Muscle of leg (tissue), 11 donors: ENCODE results near the gene CORO1C. TPM values are rescaled to one million over a fixed set of nuclear protein-coding genes. Genes with fewer than 3 reads are reported as not detected.

Source experiments
- DNase-seq: peaks from one replicate; pipeline ENCODE4 v3.0.0; 2013
- H3K27ac ChIP-seq: one replicate; pipeline ENCODE4 v1.5.1; 2013; ENCODE audit warnings: mild to moderate bottlenecking, low read length, control low read depth
- H3K27me3 ChIP-seq: one replicate; pipeline ENCODE4 v1.6.1; 2013; ENCODE audit warnings: low read length; ENCODE audit not compliant: control insufficient read depth, insufficient read depth
- H3K36me3 ChIP-seq: one replicate; pipeline ENCODE4 v1.6.1; 2013; ENCODE audit warnings: low read length; ENCODE audit not compliant: control insufficient read depth, insufficient read depth
- H3K4me1 ChIP-seq: one replicate; pipeline ENCODE4 v1.6.1; 2013; ENCODE audit warnings: low read length; ENCODE audit not compliant: control insufficient read depth, insufficient read depth
- H3K4me3 ChIP-seq: one replicate; pipeline ENCODE4 v1.5.1; 2013; ENCODE audit warnings: low read length, control low read depth
- H3K9me3 ChIP-seq: replicated peaks from 2 replicates; pipeline ENCODE4 v1.6.1; 2013; ENCODE audit warnings: low read depth, low read length; ENCODE audit not compliant: control insufficient read depth
- WGBS: methylation state at CpG from one replicate; pipeline ENCODE4 v1.1.5; 2013; ENCODE audit warnings: missing lambda C conversion rate; ENCODE audit not compliant: insufficient coverage; 5-methylcytosine and 5-hydroxymethylcytosine counted together
- polyA plus RNA-seq, 8 donors: library from polyadenylated mRNA; unstranded; fragments of 120-200 nt; gene quantifications; one replicate each; pipeline versions ENCODE4 v1.2.1 to v1.2.3, GENCODE V29; 2013; ENCODE audit warnings: inconsistent platforms in 1 of 8, low replicate concordance in 1 of 8; ENCODE audit not compliant: insufficient read length in 8 of 8, insufficient read depth in 1 of 8
- total RNA-seq: library from RNA; stranded (reverse); fragments of 120-200 nt; gene quantifications from one replicate; pipeline ENCODE4 v1.2.4, GENCODE V29; 2013

Gene CORO1C
- total and polyA plus RNA-seq, 9 donors: 56.1 to 100 (median 70.0) TPM

DNA sequence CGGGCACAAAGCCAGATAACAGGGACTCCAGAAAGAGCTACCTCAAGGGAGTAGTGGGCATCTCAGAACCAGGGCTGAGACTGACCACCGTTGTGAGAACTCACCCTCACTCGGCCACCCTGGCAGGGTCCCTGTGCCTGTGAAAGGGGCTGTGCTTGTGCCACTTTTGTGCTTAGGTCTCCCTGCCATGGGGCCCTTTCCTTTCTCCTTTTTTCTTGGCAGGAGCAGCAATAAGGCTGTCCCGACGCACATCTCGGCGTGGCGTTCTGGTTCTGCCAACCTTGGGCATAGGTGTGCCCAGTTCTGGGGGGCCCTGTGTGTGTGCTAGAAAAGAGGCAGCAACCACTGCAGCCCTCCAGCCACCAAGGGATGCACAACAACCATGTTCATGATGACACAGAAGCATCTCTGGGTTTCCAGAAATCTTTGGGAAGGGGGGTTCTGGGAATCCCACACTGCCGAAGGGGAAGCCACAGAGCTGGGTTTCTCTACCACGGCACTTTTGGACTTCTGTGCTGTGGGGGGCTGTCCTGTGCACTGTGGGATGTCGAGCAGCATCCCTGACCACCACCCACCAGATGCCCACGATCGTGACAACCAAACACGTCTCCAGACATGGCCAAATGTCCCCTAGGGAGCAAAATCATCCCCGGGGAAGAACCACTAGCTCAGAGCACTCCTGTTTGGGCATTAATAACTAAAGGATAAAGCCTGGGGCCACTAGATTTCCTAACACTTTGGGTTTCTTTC is 120.3 kb downstream of the CORO1C start:
- Histone ChIP-seq H3K36me3 (no peaks in the 10 kb centered on the region), H3K9me3 (peaks cover 2% of the 10 kb centered on the region), H3K4me3 (no peak overlapping the region), H3K27me3 (no peaks in the 10 kb centered on the region), H3K27ac (no peak overlapping the region), H3K4me1 (peaks cover 47% of the 10 kb centered on the region)
- no peak for DNase-seq
- WGBS: 82% methylated on average over 4 of the region's 15 CpGs

DNA sequence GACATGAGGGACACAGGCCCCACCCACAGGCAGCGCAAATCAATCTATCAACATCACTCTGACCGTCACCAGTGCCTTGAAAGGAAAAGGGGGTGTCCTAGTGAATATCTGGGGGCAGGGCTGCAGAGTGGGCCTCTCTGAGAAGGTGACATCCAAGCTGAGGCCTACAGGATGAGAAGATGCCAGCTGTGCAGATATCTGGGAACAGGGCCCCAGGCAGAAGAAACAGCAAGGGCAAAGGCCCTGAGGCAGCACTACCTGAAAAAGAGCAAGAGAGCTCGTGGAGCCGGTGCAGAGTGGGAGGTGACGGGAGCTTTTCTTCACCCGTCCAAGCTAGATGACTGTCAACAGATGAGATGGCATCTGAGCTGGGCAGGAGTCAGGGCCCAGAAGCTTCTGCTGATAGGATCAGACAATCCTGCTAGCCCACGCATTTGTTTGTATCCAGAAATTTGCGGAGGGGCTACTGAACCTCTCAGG is 120.9 kb downstream of the CORO1C start:
- DNase-seq: no peak
- no peaks in the 10 kb centered on the region for H3K27me3 ChIP-seq
- H3K4me1 ChIP-seq: peaks cover 47% of the 10 kb centered on the region
- H3K36me3 ChIP-seq: no peaks in the 10 kb centered on the region
- no peak overlapping the region for H3K4me3 ChIP-seq
- WGBS: 77% methylated on average over 6 of the region's 8 CpGs
- no peaks in the 10 kb centered on the region for H3K9me3 ChIP-seq
- H3K27ac ChIP-seq: no peak overlapping the region

DNA sequence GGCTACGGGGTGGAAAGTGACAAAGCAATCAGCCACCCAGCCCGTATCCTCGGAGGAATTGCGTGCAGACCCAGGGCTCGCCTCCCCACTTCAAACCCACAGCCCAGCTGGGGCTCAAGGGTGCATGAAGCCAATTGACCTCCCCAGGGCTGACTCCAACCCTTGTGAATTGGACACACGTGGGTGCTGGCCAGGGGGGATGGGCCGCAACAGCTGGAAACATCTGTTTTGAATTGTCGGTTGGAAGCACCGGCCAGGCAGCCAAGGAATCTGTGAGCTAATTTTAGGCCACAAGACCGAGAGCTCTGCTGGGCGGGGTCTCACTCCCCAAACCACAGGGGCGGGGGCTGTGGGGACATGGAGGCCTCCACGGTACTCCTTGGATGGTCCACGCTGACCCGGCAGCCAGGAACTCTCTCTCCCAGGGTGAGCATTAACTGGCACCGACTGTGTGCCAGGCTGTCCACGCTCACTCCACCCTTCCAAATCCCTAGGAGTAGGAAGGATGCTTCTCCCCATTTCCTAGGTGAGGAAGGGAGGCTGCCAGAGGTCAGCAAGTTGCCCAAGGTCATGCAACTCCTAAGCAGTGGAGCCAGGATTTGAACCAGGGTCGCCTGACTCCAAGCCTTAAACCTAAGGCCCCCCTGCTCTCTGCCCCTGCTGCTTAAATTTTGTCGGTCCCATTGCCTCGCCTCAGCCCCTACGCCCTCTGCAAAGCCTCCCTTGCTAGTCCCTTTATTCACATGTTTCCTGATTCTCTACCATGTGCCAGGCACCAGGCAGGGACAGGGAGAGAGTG is 121.6 kb downstream of the CORO1C start:
- Histone ChIP-seq H3K9me3 (no peaks in the 10 kb centered on the region), H3K27ac (peak overlapping the region; percentile 66), H3K4me3 (no peak overlapping the region), H3K4me1 (peaks cover 48% of the 10 kb centered on the region), H3K27me3 (no peaks in the 10 kb centered on the region), H3K36me3 (no peaks in the 10 kb centered on the region)
- peak; percentile 98 for DNase-seq
- 13% methylated on average over 15 of the region's 21 CpGs for WGBS

DNA sequence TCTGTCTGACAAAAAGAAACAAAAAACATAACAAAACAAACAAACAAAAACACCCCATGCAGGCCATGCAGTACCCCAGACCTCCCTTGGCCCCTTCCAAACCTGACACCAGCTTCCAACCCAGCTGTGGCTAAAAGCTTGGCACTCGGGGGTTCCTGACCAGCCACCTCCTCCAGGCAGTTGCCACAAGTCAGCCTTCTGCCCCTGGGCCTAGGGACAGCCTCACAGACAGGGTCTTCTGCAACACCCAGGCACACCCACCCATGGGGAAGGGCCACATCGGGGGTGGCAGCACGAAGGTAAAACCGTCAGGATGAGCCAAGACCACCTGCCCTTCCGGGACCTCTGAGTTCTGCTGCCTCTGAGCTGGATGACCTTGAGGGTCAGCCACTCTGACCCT is 122.7 kb downstream of the CORO1C start:
- no peak overlapping the region for H3K27ac ChIP-seq
- no peaks in the 10 kb centered on the region for H3K36me3 ChIP-seq
- H3K9me3 ChIP-seq: no peaks in the 10 kb centered on the region
- no peak overlapping the region for H3K4me3 ChIP-seq
- WGBS: 64% methylated on average over 5 of the region's 5 CpGs
- H3K27me3 ChIP-seq: no peaks in the 10 kb centered on the region
- no peak for DNase-seq
- peaks cover 51% of the 10 kb centered on the region for H3K4me1 ChIP-seq

DNA sequence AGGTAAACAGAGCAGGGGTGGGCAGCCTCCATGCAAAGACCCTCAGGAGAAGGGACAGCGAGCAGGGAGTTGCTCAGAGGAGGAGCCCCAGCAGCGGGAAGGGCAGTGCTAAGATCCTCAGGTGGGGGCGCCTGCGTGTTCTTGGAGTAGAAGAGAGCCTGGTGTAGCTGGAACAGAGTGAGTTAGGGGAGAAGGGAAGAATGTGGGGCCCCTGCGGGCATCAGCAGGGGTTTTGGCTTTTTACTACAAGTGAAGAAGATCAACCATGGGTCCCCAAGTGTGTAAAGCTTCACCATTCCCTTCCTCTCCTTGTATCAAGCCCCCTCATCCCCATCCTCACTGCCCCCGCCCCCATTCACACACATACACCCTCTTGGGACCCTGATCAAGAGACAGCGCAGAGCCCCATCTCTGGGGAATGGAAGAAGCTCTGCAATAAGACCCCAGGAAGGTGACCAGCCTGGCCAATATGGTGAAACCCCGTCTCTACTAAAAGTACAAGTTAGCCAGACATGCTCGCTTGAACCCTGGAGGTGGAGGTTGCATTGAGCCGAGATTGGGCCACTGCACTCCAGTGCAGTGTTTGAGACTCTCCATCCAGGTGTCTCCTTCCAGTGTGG is 123.2 kb downstream of the CORO1C start:
- DNase-seq: no peak
- 87% methylated on average over 7 of the region's 10 CpGs for WGBS
- no peak overlapping the region for H3K4me3 ChIP-seq
- H3K36me3 ChIP-seq: no peaks in the 10 kb centered on the region
- peaks cover 50% of the 10 kb centered on the region for H3K4me1 ChIP-seq
- H3K27ac ChIP-seq: no peak overlapping the region
- H3K27me3 ChIP-seq: no peaks in the 10 kb centered on the region
- no peaks in the 10 kb centered on the region for H3K9me3 ChIP-seq

DNA sequence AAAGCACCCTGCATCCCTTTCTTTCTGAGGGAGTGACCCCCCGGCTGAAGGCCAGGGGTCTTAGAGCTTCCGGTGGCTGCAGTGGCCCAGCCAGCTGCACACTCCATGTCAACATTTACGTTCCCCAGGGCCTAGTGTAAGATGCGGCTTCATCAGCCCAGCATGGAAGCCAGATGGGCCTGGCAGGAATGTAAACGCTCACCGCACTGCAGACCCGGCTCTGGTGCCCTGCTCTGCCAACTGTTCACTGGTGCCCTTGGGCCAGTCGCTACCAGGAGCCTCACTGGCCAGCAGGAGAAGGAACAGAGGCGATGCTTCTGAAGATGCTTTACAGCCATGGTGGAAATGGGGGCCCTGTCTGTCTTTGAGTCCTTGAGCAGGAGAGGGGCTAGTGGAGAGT is 124.8 kb downstream of the CORO1C start:
- no peak overlapping the region for H3K4me3 ChIP-seq
- 39% methylated on average over 8 of the region's 9 CpGs for WGBS

DNA sequence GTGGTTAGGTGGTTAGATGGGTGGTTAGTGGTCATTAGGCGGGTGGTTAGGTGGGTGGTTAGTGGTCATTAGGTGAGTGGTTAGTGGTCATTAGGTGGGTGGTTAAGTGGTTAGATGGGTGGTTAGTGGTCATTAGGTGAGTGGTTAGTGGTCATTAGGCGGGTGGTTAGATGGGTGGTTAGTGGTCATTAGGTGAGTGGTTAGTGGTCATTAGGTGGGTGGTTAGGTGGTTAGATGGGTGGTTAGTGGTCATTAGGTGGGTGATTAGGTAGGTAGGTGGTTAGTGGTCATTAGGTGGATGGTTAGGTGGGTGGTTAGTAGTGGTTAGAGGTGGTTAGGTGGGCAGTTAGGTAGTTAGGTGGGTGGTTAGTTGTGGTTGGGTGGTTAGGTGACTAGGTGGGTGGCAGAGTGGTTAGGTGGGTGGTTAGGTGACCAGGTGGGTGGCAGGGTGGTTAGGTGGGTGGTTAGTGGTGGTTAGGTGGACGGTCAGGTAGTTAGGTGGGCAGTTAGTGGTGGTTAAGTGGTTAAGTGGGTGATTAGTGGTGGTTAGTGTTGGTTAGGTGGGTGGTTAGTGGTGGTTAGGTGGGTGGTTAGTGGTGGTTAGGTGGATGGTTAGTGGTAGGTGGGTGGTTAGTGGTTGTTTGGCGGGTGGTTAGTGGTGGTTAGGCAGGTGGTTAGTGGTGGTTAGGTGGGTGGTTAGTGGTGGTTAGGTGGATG is 125.5 kb downstream of the CORO1C start:
- H3K27me3 ChIP-seq: no peaks in the 10 kb centered on the region
- H3K4me1 ChIP-seq: peaks cover 43% of the 10 kb centered on the region
- H3K4me3 ChIP-seq: no peak overlapping the region
- WGBS: 100% methylated on average over 4 of the region's 4 CpGs
- H3K9me3 ChIP-seq: no peaks in the 10 kb centered on the region
- no peak overlapping the region for H3K27ac ChIP-seq
- DNase-seq: no peak
- no peaks in the 10 kb centered on the region for H3K36me3 ChIP-seq

More for the DNA sequence above, 124.8 kb downstream of the CORO1C start:
- H3K36me3 ChIP-seq: no peaks in the 10 kb centered on the region
- peaks cover 46% of the 10 kb centered on the region for H3K4me1 ChIP-seq
- no peak for DNase-seq
- H3K27me3 ChIP-seq: no peaks in the 10 kb centered on the region
- no peaks in the 10 kb centered on the region for H3K9me3 ChIP-seq
- H3K27ac ChIP-seq: no peak overlapping the region

DNA sequence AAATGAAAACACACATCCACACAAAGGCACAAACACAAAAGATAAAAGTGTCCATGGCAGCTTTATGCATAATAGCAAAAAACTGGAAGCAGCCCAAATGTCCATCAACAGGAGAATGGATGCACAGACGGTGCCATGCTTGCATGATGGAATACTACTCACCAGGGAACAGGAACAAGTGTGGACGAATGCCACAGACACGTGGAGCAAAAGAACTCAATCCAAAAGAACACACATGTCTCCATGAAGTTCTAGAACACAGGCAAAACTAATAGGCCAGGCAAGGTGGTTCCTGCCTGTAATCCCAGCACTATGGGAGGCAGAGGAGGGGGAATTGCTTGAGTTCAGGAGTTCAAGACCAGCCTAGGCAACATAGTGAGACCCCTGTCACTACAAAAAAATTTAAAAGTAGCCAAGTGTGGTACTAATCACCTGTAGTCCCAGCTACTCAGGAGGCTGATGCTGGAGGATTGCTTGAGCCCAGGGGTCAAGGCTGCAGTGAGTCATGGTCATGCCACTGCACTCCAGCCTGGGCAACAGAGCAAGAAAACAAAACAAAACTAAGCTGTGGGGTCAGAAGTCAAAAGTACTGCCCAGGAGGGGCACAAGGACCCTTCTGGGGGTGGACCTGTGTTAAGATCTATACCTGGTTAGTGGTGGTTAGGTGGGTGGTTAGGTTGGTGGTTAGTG is 126.2 kb downstream of the CORO1C start:
- H3K9me3 ChIP-seq: no peaks in the 10 kb centered on the region
- no peak overlapping the region for H3K4me3 ChIP-seq
- DNase-seq: no peak
- peaks cover 36% of the 10 kb centered on the region for H3K4me1 ChIP-seq
- no peaks in the 10 kb centered on the region for H3K36me3 ChIP-seq
- no peaks in the 10 kb centered on the region for H3K27me3 ChIP-seq
- no CpG with 5 or more reads among the region's 3 CpGs for WGBS
- no peak overlapping the region for H3K27ac ChIP-seq

DNA sequence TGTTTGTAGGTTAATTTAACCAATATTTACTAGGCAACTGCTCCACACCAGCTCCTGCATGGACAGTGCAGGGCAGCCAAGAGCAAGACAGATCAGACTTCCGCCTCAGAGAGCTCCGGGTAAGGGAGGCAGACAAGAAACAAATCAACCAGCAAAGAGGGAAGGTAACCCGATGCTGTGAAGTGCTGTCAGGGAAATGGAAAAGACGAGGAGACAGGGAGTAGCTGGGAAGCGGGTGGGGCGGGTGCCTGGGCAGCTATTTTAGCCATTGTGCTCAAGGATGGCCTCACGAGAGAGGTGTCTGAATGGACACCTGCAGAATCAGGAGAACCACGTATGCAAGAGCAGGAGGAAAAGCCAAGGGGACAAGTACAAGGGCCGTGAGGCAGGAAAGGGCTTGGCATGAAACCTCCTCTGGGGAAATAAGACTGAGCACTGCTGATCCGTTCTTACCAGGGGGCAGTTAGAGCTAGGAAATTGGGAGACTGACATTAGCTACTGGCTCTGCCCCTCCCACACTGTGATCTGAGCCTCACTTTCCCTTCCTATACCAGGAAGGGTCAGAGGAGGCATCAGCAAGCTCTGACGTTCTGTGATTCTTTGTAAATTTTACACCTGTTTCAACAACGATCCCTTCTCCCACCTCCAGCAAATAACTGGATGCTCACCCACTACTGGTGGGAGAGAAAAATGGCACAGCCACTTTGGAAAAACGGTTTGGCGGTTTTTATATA is 126.9 kb downstream of the CORO1C start:
- Histone ChIP-seq H3K4me3 (no peak overlapping the region), H3K36me3 (no peaks in the 10 kb centered on the region), H3K4me1 (peaks cover 28% of the 10 kb centered on the region), H3K9me3 (no peaks in the 10 kb centered on the region), H3K27ac (no peak overlapping the region), H3K27me3 (no peaks in the 10 kb centered on the region)
- 33% methylated on average over 11 of the region's 14 CpGs for WGBS
- no peak for DNase-seq
